Mammary epithelial cell (primary cell): Measurements from ENCODE around the gene ASB8.

Experiments
- CTCF ChIP-seq, 2 donors: IDR thresholded peaks in 1 of 2; conservative IDR thresholded peaks in 1 of 2; 2 replicates each; pipeline ENCODE4 v1.5.1; 2011 to 2012; ENCODE audit warnings: inconsistent platforms in 2 of 2, low read length in 2 of 2, mild to moderate bottlenecking in 2 of 2, control low read depth in 1 of 2, low read depth in 1 of 2; ENCODE audit not compliant: insufficient read depth in 1 of 2; ENCODE audit errors: extremely low read depth in 1 of 2
- EZH2 ChIP-seq: IDR thresholded peaks from 2 replicates; pipeline ENCODE4 v1.6.1; 2012; ENCODE audit warnings: low read length, inconsistent platforms, borderline replicate concordance

GRCh38 chr12:48176417-48176751 lies 19.1 kb upstream of the ASB8 start:
- TF ChIP-seq CTCF (conservative IDR thresholded peaks at IDR 0.05 in 1 of 2, IDR thresholded peaks at IDR 0.05 in 1 of 2; ENCODE audit: extremely low read depth in 1 of 2, insufficient read depth in 1 of 2, low read depth in 1 of 2, low read length in 2 of 2): no peak
- TF ChIP-seq EZH2: no peak
